Measurements from ENCODE around the gene NF1.

DNA sequence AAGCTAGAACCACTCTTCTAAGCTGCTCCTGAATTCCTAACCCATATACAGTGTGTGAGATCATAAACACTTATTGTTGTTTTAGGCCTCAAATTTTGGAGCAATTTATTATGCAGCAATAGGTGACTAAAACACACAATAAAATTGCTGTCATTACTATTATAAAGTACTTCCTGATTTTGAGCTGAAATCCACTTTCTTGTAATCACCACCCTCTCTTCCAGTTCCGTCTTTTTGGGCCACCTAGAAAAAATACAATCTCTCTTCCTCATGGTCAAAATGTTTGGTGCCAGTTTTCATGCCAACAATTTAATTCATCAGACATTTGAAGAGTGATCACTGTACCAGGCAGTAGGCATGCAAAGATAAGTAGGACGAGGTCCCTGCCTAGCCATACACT, 43.3 kb upstream of the NF1 start:
- TF ChIP-seq, protein P1, sequence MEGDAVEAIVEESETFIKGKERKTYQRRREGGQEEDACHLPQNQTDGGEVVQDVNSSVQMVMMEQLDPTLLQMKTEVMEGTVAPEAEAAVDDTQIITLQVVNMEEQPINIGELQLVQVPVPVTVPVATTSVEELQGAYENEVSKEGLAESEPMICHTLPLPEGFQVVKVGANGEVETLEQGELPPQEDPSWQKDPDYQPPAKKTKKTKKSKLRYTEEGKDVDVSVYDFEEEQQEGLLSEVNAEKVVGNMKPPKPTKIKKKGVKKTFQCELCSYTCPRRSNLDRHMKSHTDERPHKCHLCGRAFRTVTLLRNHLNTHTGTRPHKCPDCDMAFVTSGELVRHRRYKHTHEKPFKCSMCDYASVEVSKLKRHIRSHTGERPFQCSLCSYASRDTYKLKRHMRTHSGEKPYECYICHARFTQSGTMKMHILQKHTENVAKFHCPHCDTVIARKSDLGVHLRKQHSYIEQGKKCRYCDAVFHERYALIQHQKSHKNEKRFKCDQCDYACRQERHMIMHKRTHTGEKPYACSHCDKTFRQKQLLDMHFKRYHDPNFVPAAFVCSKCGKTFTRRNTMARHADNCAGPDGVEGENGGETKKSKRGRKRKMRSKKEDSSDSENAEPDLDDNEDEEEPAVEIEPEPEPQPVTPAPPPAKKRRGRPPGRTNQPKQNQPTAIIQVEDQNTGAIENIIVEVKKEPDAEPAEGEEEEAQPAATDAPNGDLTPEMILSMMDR (IDR thresholded peaks at IDR 0.05 in 8 of 11, conservative IDR thresholded peaks at IDR 0.05 in 3 of 11): no peak
- TF ChIP-seq POLR2AphosphoS5 (IDR thresholded peaks at IDR 0.05): no peak
- TF ChIP-seq POLR2A (IDR thresholded peaks at IDR 0.05): no peak
